GM19452 (cell line): ENCODE results near the gene PLA2G6.

Experiments used
- ATAC-seq: cut with Tn5 transposase; IDR thresholded peaks from one replicate; pipeline ENCODE4 v1.9.1; 2021; ENCODE audit not compliant: unreplicated experiment

PLA2G6 gene

GRCh38 chr22:38112381-38112780 lies 69.2 kb downstream of the PLA2G6 start:
- ATAC-seq = no peak

GRCh38 chr22:38111925-38112355 lies 69.7 kb downstream of the PLA2G6 start:
- no peak for ATAC-seq

GRCh38 chr22:38110863-38111852 lies 70.5 kb downstream of the PLA2G6 start:
- no peak for ATAC-seq

- ATAC-seq = no peak
Observed at GRCh38 chr22:38110008-38110862, 71.4 kb downstream of the PLA2G6 start, which contains the start of gene BAIAP2L2. TSS of gene BAIAP2L2 (minus strand) at chr22:38110684. CDS start at chr22:38110525, 159 bp downstream.

GRCh38 chr22:38109371-38110001 lies 72.1 kb downstream of the PLA2G6 start:
- ATAC-seq = no peak

- no peak for ATAC-seq
Observed at GRCh38 chr22:38108561-38109319, 72.9 kb downstream of the PLA2G6 start.

- no peak for ATAC-seq
Observed at GRCh38 chr22:38107692-38108515, 73.7 kb downstream of the PLA2G6 start.

GRCh38 chr22:38106814-38107578 lies 74.6 kb downstream of the PLA2G6 start:
- no peak for ATAC-seq

- ATAC-seq = no peak
Observed at GRCh38 chr22:38104084-38104483, 77.5 kb downstream of the PLA2G6 start.

- ATAC-seq = no peak
Observed at GRCh38 chr22:38103641-38104040, 78.0 kb downstream of the PLA2G6 start.

- no peak for ATAC-seq
Observed at GRCh38 chr22:38098410-38099249, 83.0 kb downstream of the PLA2G6 start.

- ATAC-seq = no peak
Observed at GRCh38 chr22:38097557-38098409, 83.8 kb downstream of the PLA2G6 start.

- no peak for ATAC-seq
Observed at GRCh38 chr22:38097058-38097457, 84.6 kb downstream of the PLA2G6 start.

GRCh38 chr22:38089474-38089851 lies 92.2 kb downstream of the PLA2G6 start:
- no peak for ATAC-seq

GRCh38 chr22:38088629-38089473 lies 92.8 kb downstream of the PLA2G6 start:
- ATAC-seq = no peak

- no peak for ATAC-seq
Observed at GRCh38 chr22:38087855-38088254, 93.8 kb downstream of the PLA2G6 start.
